ENCODE data around the gene FRMD4B. TPM values are rescaled to one million over a fixed set of nuclear protein-coding genes. Genes with fewer than 3 reads are reported as not detected.

FRMD4B gene
- polyA plus RNA-seq, 2 of the 4 experiments (the other 2 are of a cell fraction): 0.92 to 5.9 TPM

- TF ChIP-seq MAX (IDR thresholded peaks at IDR 0.05) (no peak), CTCF (IDR thresholded peaks at IDR 0.05) (no peak), GATA3 (IDR thresholded peaks at IDR 0.05; ENCODE audit: borderline replicate concordance) (no peak), BHLHE40 (IDR thresholded peaks at IDR 0.05; ENCODE audit: low read depth, low read length) (no peak), NR3C1 (IDR thresholded peaks at IDR 0.05) (no peak), PHF8 (IDR thresholded peaks at IDR 0.05; ENCODE audit: borderline replicate concordance, low read depth) (no peak), HES2 (IDR thresholded peaks at IDR 0.05) (no peak), KDM1A (IDR thresholded peaks at IDR 0.05; ENCODE audit: low read depth) (no peak), RAD21 (conservative IDR thresholded peaks at IDR 0.05 in 1 of 2, IDR thresholded peaks at IDR 0.05 in 1 of 2) (no peak), MYC (IDR thresholded peaks at IDR 0.05; ENCODE audit: borderline replicate concordance, low read length) (no peak)
- DNase-seq (ENCODE audit: low read depth in 1 of 2, low spot score in 1 of 2) (no peak), FAIRE-seq (no peak), ATAC-seq (no peak)
- H3K4me2 ChIP-seq: no peak overlapping the region
- CTCF ChIA-PET: no interaction called here
- no peaks in the 10 kb centered on the region for H3K4me1 ChIP-seq
- H3K4me3 ChIP-seq: no peak overlapping the region
- no peak overlapping the region for H3K27ac ChIP-seq
- 79% methylated on average over 4 of the region's 4 CpGs for WGBS (ENCODE audit: missing lambda C conversion rate)
- POLR2A ChIA-PET: no interaction called here
- no peaks in the 10 kb centered on the region for H3K9me3 ChIP-seq
Measured at GRCh38 chr3:69252631-69253030, 133.3 kb downstream of the FRMD4B start.

- no peak overlapping the region for H3K27ac ChIP-seq
- TF ChIP-seq HOXA7 (CRISPR knock-in tag; IDR thresholded peaks at IDR 0.05) (no peak), HOXB5 (CRISPR knock-in tag; IDR thresholded peaks at IDR 0.05) (no peak), E2F6 (IDR thresholded peaks at IDR 0.05; ENCODE audit: borderline replicate concordance, low read depth) (no peak), FOXS1 (CRISPR knock-in tag; IDR thresholded peaks at IDR 0.05) (no peak), KDM5A (IDR thresholded peaks at IDR 0.05) (no peak), BCL3 (IDR thresholded peaks at IDR 0.05) (no peak)
- 93% methylated on average over 4 of the region's 4 CpGs for WGBS (ENCODE audit: missing lambda C conversion rate)
- H3K9me3 ChIP-seq: no peaks in the 10 kb centered on the region
- FAIRE-seq (no peak), DNase-seq (ENCODE audit: low read depth in 1 of 2, low spot score in 1 of 2) (no peak), ATAC-seq (no peak)
- ChIA-PET POLR2A (no interaction called here), CTCF (no interaction called here)
- H3K4me1 ChIP-seq: no peaks in the 10 kb centered on the region
- H3K4me2 ChIP-seq: no peak overlapping the region
- H3K4me3 ChIP-seq: no peak overlapping the region
Measured at GRCh38 chr3:69252141-69252540, 133.7 kb downstream of the FRMD4B start.

GRCh38 chr3:69251078-69251805, 134.6 kb downstream of the FRMD4B start:
- Histone ChIP-seq H3K27ac (no peak overlapping the region), H3K4me2 (no peak overlapping the region), H3K4me3 (no peak overlapping the region), H3K9me3 (no peaks in the 10 kb centered on the region), H3K4me1 (no peaks in the 10 kb centered on the region)
- CTCF ChIA-PET: interaction anchor here (0.6 kb wide), 1 partner anchor 176 kb away, joined by 3 read pairs; no protein-coding TSS in a partner anchor
- 83% methylated on average over 6 of the region's 6 CpGs for WGBS (ENCODE audit: missing lambda C conversion rate)
- POLR2A ChIA-PET: no interaction called here
- ATAC-seq (no peak), DNase-seq (ENCODE audit: low read depth in 1 of 2, low spot score in 1 of 2) (no peak), FAIRE-seq (no peak)
- TF ChIP-seq JUN (IDR thresholded peaks at IDR 0.05) (no peak), CHD2 (IDR thresholded peaks at IDR 0.05; ENCODE audit: low read length, partially characterized antibody) (no peak), BHLHE40 (IDR thresholded peaks at IDR 0.05; ENCODE audit: low read depth, low read length) (no peak), MAZ (IDR thresholded peaks at IDR 0.05; ENCODE audit: borderline replicate concordance, low read depth, low read length) (no peak), CHD4 (IDR thresholded peaks at IDR 0.05; ENCODE audit: borderline replicate concordance) (no peak), TP53 (CRISPR knock-in tag; IDR thresholded peaks at IDR 0.05) (no peak), EHMT2 (IDR thresholded peaks at IDR 0.05; ENCODE audit: low read depth) (no peak), GATA3 (IDR thresholded peaks at IDR 0.05; ENCODE audit: borderline replicate concordance) (no peak), RFX5 (IDR thresholded peaks at IDR 0.05) (no peak), HEYL (CRISPR knock-in tag; IDR thresholded peaks at IDR 0.05) (no peak), POLR2A (IDR thresholded peaks at IDR 0.05; ENCODE audit: low read length) (no peak), JUNB (IDR thresholded peaks at IDR 0.05) (no peak), CEBPB (IDR thresholded peaks at IDR 0.05) (no peak), SMC3 (IDR thresholded peaks at IDR 0.05) (no peak)

All from A549 (cell line).